T-helper 1 cell treated with Interleukin-12 subunit alpha and Interleukin-12 subunit beta and Interleukin-4 antibody, amounts not matched to agents 30 μg/mL and 1 μg/mL, for 36 hours (primary cell): Measurements from ENCODE around the gene ISL1.

Experiments used
- H3K27ac Mint-ChIP-seq: one replicate; pipeline ENCODE4 v1.8.0; 2021; ENCODE audit warnings: mild to moderate bottlenecking, mixed read lengths
- H3K27me3 Mint-ChIP-seq: one replicate; pipeline ENCODE4 v1.8.0; 2021; ENCODE audit warnings: low read depth, mixed read lengths
- H3K36me3 Mint-ChIP-seq: one replicate; pipeline ENCODE4 v1.8.0; 2021; ENCODE audit warnings: low read depth, mixed read lengths
- H3K4me1 Mint-ChIP-seq: one replicate; pipeline ENCODE4 v1.8.0; 2021; ENCODE audit warnings: low read depth, mixed read lengths
- H3K4me3 Mint-ChIP-seq: one replicate; pipeline ENCODE4 v1.8.0; 2021; ENCODE audit warnings: mild to moderate bottlenecking, moderate library complexity, mixed read lengths
- H3K9me3 Mint-ChIP-seq: one replicate; pipeline ENCODE4 v1.8.0; 2021; ENCODE audit warnings: mixed read lengths

ISL1 gene

DNA sequence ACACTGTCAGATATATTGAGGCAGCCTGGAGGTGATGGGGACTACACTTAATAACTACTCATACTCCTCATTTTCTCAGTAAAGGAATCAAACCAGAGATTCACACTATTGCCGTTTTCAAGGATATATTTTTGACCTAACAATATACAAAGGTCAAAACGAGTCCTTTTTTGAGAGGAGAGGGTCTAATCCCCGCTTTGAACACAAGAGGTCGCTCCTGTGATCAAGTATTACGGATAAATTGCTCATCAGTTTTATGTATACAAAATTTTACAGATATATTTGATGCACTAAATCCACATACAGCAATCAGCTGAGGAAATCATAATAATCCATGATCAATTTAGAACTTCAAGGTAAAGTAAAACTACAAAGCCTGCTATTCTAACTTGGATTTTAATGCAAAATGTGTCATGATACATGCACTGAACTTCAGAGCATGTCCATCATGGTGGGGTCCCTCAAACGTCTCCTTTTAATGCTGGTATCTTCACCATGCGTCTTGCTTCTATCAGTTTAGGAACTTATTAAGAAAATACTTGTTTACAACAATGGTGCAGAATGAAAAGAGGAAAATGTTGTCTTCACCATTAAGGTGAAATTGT is 2.5 kb upstream of the ISL1 start:
- no peak overlapping the region for H3K4me3 Mint-ChIP-seq

DNA sequence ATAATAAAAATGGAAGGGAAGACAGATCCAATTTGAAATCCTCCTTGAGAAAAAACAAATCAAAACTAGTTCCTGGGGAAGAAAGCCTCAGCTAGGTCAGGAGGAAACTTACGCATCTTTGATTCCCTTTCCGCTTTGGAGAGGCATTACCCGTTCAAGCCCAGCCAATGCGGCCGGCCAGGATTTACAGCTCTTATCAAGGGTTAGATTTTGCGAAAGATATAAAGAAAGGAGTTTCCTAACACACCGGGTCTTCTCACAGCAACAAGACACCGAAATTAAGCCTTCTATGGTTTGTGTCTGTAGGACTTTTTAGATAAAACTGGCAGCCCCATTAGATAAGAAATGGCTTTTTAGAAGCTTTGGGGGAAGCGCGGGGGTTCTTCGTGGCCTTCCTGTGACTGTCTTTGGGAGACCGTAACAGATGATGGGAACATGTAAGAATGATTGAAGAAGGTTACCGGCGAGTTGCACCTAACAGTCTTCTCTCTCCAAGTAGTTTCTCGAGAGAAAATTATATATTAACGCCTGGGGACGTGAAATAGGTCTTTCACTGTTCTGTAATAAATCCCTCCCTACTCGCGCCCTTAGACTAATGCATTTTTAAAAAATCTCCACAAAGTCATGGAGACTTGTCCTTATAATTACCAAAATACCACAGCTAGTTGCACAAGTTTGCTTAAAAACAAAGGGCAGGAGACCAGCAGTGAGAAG is 1.3 kb upstream of the ISL1 start:
- H3K4me1 Mint-ChIP-seq, result peaks cover 8% of the 10 kb centered on the region
- H3K9me3 Mint-ChIP-seq, result no peaks in the 10 kb centered on the region
- peaks cover 98% of the 10 kb centered on the region for H3K27me3 Mint-ChIP-seq
- H3K4me3 Mint-ChIP-seq, result no peak overlapping the region
- H3K36me3 Mint-ChIP-seq, result peaks cover 3% of the 10 kb centered on the region
- no peak overlapping the region for H3K27ac Mint-ChIP-seq

More for the DNA sequence above, 2.5 kb upstream of the ISL1 start:
- H3K27me3 Mint-ChIP-seq, result peaks cover 92% of the 10 kb centered on the region
- no peak overlapping the region for H3K27ac Mint-ChIP-seq
- H3K9me3 Mint-ChIP-seq, result no peaks in the 10 kb centered on the region
- H3K4me1 Mint-ChIP-seq, result peaks cover 7% of the 10 kb centered on the region
- H3K36me3 Mint-ChIP-seq, result peaks cover 3% of the 10 kb centered on the region

DNA sequence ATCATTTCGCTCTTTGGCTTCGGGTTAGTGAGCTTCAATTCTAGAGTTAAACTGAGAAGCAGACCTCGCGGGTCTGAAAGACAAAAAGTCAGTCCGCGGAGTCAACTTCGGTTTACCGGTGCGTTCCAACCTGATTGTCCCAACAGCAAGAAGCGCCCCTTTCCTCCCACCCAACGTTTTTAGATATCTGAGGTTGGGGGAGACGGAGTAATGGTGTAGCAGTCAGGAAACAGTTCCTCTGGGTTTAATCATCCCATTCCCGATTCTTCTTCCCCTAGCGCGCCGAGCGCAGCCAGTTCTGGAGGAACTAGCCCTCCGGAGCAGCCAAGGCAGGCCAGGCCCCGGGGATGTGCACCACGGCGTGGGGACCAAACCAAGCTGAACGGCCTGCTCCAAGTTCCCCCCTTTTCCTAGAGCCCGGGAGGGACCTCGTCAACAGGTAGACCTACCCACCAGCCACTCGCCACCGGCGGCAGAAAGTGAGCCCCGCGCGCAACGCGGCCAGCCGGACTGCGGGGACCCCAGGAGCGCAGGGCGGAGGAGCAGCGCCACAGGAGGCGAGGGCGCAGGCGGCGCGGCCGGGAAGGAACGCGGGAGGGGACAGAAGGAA is 622 bp upstream of the ISL1 start:
- H3K4me3 Mint-ChIP-seq, result no peak overlapping the region
- H3K27ac Mint-ChIP-seq, result no peak overlapping the region

DNA sequence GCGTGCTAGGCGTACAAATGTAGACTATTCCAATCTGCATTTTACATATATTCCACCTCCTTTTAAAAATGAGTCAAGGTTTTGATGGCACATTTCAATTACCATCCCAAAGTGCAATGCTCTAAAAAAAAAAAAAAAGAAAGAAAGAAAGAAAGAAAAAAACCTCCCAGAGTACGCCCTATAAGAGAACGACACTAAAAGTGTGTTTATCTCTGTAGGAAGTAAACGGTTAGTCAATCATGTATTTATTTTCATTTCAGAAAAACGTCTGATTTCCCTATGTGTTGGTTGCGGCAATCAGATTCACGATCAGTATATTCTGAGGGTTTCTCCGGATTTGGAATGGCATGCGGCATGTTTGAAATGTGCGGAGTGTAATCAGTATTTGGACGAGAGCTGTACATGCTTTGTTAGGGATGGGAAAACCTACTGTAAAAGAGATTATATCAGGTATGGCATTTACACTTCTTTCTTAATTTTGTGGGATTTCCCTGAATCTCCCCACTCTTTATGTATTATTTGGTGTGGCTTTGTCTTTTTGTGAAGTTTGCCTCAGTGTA is 1.1 kb downstream of the ISL1 start:
- Mint-ChIP-seq H3K27me3 (peaks cover 96% of the 10 kb centered on the region), H3K9me3 (no peaks in the 10 kb centered on the region), H3K4me3 (no peak overlapping the region), H3K27ac (no peak overlapping the region), H3K36me3 (no peaks in the 10 kb centered on the region), H3K4me1 (peaks cover 4% of the 10 kb centered on the region)

More for the DNA sequence above, 622 bp upstream of the ISL1 start:
- Mint-ChIP-seq H3K4me1 (peaks cover 9% of the 10 kb centered on the region), H3K9me3 (no peaks in the 10 kb centered on the region), H3K36me3 (peaks cover 3% of the 10 kb centered on the region), H3K27me3 (peaks cover 98% of the 10 kb centered on the region)

DNA sequence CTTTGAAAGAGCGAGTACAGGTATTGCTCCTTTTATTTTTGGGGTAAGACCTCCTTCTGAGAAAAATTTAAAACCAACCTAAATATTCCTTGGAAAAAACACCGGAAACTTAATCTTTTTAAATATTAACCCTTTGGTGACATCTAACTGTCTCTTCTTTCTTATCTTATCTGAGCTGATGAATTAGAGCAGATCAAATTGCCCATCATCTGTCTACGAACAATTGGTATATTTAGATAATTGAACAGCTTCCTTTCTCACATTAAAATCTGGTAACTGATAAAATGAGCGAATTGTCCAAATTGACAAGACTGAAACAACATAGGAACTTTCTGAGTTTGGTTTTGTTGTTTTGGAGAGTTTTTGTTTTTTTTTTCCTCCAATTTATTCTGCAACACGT is 2.0 kb downstream of the ISL1 start:
- no peaks in the 10 kb centered on the region for H3K9me3 Mint-ChIP-seq
- H3K4me1 Mint-ChIP-seq, result peaks cover 4% of the 10 kb centered on the region
- no peaks in the 10 kb centered on the region for H3K36me3 Mint-ChIP-seq
- no peak overlapping the region for H3K27ac Mint-ChIP-seq
- no peak overlapping the region for H3K4me3 Mint-ChIP-seq
- peaks cover 91% of the 10 kb centered on the region for H3K27me3 Mint-ChIP-seq

DNA sequence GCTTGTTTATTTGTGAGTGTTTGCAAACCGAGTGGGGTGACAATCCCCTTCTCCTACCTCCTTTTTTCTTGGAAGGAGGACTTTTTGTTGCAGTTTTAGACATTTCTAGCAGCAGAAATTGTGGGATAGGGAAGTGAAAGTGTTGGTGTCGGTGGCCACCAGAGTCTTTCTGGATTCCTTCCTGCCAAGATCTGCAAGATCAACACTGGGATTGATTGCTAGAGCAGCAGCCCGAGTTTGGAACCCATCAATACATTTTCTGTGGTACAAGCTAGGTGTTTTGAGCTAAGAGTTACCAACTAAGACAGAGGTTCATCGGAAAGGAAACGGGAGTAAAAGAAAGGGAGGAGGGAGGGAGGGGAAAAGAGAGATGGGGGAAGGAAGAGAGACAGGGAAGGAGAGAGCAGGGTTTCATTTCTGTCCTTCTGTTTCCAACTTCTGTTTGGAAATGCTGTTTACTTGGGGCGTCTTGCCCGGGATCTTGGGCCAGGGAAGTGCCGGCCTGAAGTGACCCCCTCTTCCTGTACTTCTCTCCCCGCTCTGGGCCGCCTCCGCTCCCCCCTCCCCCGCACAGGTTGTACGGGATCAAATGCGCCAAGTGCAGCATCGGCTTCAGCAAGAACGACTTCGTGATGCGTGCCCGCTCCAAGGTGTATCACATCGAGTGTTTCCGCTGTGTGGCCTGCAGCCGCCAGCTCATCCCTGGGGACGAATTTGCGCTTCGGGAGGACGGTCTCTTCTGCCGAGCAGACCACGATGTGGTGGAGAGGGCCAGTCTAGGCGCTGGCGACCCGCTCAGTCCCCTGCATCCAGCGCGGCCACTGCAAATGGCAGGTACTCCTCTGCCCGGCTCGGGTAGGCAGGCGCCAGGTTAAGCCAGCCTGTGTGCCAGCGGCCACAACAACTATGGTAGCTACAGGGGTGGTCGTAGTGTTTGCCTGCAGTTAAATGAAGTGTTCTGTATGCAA is 4.0 kb downstream of the ISL1 start:
- Mint-ChIP-seq H3K4me3 (no peak overlapping the region), H3K27ac (no peak overlapping the region), H3K4me1 (peaks cover 4% of the 10 kb centered on the region), H3K27me3 (peaks cover 89% of the 10 kb centered on the region), H3K36me3 (no peaks in the 10 kb centered on the region), H3K9me3 (no peaks in the 10 kb centered on the region)

DNA sequence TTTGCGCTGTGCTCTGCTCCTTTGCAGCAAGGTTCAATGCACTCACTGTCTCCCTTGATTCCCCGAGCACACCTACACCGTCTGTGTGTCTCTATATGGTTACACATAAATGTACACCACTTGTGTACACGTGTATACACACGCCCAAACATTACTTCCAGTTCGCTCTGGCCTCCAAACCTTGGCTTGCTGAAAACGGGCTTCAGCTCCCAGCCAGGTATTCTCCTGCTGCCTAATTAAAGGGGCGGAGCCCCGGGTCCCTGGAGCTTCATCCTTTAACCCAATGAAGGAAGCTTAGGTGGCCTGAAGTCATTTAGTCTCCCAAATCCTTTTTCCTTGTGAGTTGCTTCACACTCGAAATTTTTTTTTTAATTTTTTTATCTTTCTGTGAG is 4.6 kb downstream of the ISL1 start:
- H3K27ac Mint-ChIP-seq, result no peak overlapping the region
- peaks cover 4% of the 10 kb centered on the region for H3K4me1 Mint-ChIP-seq
- H3K4me3 Mint-ChIP-seq, result no peak overlapping the region
- H3K27me3 Mint-ChIP-seq, result peaks cover 90% of the 10 kb centered on the region
- H3K9me3 Mint-ChIP-seq, result no peaks in the 10 kb centered on the region
- H3K36me3 Mint-ChIP-seq, result no peaks in the 10 kb centered on the region

DNA sequence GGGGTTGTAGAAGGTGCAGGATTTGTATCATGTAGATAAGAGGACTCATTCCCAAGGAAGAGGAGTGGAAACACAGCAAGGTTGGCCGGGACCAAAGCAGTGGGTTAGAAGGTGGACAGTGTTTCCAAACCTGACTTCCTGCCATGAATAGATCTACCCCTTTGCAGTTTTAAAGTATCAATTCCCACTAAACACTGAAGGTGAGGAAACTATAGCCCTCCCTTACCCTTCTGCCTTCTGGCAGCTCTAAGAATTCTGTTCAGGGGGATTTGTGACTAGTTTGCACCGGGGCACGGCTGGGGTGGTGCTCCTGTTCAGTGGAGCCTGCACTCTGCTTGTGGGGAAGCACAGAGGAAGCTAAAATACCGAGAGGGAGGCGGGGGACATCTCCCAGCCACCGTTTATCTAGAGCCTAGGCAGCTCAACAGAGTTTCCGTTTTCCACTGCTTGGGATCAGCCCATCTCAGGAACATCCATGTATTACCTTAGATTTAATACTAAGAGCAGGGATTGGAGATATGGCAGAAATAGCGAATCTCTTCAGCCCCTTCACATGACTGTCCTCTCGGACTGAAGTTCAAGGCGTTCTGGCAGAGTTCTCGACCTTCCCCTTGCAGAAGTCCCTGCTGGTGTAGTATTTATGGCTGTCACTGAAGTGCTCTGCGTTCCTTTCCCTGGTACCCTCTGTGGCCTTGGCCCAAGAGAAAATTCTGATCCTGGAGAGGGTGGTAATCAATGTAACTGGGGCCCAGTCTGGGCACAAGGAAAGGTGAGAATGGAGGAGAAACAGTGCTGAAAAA is 5.4 kb downstream of the ISL1 start:
- Mint-ChIP-seq H3K4me1 (peaks cover 4% of the 10 kb centered on the region), H3K36me3 (no peaks in the 10 kb centered on the region), H3K27me3 (peaks cover 86% of the 10 kb centered on the region), H3K9me3 (no peaks in the 10 kb centered on the region), H3K27ac (no peak overlapping the region), H3K4me3 (no peak overlapping the region)

DNA sequence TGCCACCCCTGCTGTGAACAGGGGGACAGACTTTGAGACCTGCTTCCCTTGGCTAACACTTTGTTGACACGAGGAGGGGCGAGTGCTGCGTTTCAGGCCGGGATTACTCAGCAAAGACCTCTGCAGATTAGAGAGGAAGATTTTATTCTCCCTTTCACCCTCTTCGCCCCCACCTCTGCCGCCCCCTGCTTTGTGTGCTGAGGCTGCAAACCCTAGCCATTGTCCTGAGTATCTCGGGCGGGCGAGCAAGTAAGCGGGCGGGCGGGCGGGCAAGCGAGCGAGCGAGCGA is 6.0 kb downstream of the ISL1 start:
- H3K9me3 Mint-ChIP-seq, result no peaks in the 10 kb centered on the region
- H3K27ac Mint-ChIP-seq, result no peak overlapping the region
- H3K27me3 Mint-ChIP-seq, result peaks cover 84% of the 10 kb centered on the region
- H3K4me1 Mint-ChIP-seq, result peaks cover 4% of the 10 kb centered on the region
- no peaks in the 10 kb centered on the region for H3K36me3 Mint-ChIP-seq
- H3K4me3 Mint-ChIP-seq, result no peak overlapping the region

DNA sequence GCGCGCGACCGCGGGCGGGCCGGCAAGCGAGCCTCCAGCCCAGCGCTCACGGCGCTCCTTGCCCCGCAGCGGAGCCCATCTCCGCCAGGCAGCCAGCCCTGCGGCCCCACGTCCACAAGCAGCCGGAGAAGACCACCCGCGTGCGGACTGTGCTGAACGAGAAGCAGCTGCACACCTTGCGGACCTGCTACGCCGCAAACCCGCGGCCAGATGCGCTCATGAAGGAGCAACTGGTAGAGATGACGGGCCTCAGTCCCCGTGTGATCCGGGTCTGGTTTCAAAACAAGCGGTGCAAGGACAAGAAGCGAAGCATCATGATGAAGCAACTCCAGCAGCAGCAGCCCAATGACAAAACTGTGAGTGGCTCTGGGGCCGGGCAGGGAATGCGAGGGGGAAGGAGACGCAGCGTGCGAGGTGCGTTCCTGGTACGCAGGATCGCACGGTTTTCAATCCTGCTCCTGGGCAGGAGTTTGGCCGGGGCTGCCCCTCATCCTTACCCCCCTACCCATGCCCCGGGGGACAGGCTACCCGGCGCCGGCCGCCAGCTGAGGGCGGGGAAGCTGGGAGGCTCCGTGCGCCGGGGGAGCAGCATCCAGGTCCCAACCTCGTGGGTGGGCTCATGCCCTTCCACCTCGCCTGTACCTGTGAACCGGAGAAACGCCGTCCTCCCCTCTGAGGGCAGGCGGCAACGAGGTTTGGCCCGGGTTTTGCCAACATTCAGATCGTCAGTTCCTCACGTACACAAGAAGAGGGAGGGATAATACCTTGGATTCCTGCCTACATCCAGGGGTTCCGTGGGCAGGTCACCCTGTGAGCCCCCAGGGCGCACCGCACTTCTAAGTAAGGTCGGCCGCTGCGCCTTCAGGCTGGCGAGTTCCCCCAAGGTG is 6.6 kb downstream of the ISL1 start:
- H3K27ac Mint-ChIP-seq, result no peak overlapping the region
- H3K4me1 Mint-ChIP-seq, result peaks cover 4% of the 10 kb centered on the region
- H3K4me3 Mint-ChIP-seq, result no peak overlapping the region
- peaks cover 82% of the 10 kb centered on the region for H3K27me3 Mint-ChIP-seq
- no peaks in the 10 kb centered on the region for H3K9me3 Mint-ChIP-seq
- no peaks in the 10 kb centered on the region for H3K36me3 Mint-ChIP-seq

DNA sequence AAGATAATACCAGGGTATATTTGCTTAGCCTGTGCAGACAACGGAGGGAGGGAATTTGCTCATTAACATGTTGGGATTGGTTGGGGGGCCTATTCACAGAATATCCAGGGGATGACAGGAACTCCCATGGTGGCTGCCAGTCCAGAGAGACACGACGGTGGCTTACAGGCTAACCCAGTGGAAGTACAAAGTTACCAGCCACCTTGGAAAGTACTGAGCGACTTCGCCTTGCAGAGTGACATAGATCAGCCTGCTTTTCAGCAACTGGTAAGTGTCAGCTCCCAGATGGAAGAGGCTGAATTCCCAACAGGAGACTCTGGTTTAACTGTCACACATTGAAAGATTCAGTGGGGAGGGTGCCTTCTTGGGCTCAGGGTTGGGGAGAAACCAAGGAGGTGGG is 7.9 kb downstream of the ISL1 start:
- Mint-ChIP-seq H3K36me3 (no peaks in the 10 kb centered on the region), H3K4me1 (peaks cover 2% of the 10 kb centered on the region), H3K9me3 (no peaks in the 10 kb centered on the region), H3K27ac (no peak overlapping the region), H3K27me3 (peaks cover 82% of the 10 kb centered on the region), H3K4me3 (no peak overlapping the region)

DNA sequence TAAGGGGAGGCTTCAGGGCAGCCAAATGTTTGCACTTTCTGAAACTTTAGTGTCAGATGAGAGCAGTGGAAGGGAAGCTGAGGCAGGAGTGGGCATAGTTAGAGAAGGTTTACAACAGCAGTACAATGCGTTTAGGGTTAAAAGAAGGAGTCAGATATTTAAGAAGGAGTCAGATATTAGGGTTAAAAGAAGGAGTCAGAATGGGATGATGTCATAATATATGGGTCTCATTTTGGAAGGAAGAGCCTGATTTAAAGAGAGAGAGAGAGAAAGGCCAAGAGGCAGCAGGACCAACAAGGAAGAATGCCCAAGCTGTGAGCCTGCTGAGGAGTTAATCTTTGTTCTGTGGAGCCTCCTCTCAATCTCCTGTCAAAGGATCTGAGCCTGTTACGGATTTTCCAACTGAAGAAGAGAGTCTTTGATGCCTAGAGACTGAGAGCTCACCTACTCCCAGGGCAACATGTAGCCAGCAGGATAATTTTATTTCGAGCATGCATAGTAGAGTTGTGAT is 9.5 kb downstream of the ISL1 start:
- Mint-ChIP-seq H3K36me3 (no peaks in the 10 kb centered on the region), H3K9me3 (no peaks in the 10 kb centered on the region), H3K4me3 (no peak overlapping the region), H3K4me1 (no peaks in the 10 kb centered on the region), H3K27ac (no peak overlapping the region), H3K27me3 (peaks cover 81% of the 10 kb centered on the region)

DNA sequence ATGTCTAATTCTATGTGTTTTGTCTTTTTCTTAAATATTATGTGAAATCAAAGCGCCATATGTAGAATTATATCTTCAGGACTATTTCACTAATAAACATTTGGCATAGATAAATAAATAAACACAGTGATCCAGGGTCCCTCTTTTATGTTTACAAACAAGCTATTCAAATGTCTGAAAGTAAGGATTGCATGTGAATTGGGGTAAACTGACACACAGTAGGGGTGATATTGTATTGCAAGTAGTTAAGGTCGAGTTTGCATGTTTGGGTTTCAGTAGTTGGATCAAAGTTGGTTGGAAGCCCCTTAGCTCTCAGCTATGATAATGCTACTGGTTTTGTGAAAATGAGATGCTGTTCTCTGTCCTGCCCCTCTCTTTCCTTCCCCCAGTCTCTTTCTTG is 11.4 kb downstream of the ISL1 start:
- Mint-ChIP-seq H3K36me3 (no peaks in the 10 kb centered on the region), H3K9me3 (no peaks in the 10 kb centered on the region), H3K4me1 (no peaks in the 10 kb centered on the region), H3K27ac (no peak overlapping the region), H3K27me3 (peaks cover 82% of the 10 kb centered on the region), H3K4me3 (no peak overlapping the region)
